Lower leg skin (tissue), 3 donors: ENCODE measurements around the gene SFXN1.

Experiments used
- POLR2A ChIP-seq, 2 donors: fragments of 450-650 bp; IDR thresholded peaks; one replicate each; pipeline ENCODE4 v1.6.1; 2016 to 2017; ENCODE audit warnings: antibody characterized with exemption in 2 of 2, mild to moderate bottlenecking in 1 of 2, moderate library complexity in 1 of 2
- TF ChIP-seq, protein P1 (sequence below), 3 donors: fragments of 450-650 bp; IDR thresholded peaks; one replicate each; pipeline ENCODE4 v1.5.1; 2016; ENCODE audit warnings: antibody characterized with exemption in 3 of 3, mild to moderate bottlenecking in 3 of 3, moderate library complexity in 2 of 3

DNA sequence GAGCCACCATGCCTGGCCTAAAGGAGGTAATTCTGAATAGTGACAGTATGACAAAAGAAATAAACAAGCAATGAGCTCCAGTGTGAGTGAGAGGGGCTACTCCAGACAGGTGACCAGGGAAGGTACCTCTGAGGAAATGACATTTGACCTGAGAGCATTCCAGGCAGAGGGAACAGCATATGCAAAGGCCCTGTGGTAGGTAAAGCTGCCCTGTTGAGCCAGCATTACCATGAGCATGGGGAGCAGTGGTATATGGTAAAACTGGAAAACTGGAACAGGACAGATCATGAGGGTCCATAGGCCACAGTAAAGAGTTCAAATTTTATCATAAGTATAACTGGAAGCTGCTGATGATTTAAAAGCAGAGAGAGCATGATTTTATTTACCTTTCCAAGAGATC lies 6.0 kb upstream of the SFXN1 start:
- TF ChIP-seq POLR2A (IDR thresholded peaks at IDR 0.05) = no peak
- TF ChIP-seq, protein P1, sequence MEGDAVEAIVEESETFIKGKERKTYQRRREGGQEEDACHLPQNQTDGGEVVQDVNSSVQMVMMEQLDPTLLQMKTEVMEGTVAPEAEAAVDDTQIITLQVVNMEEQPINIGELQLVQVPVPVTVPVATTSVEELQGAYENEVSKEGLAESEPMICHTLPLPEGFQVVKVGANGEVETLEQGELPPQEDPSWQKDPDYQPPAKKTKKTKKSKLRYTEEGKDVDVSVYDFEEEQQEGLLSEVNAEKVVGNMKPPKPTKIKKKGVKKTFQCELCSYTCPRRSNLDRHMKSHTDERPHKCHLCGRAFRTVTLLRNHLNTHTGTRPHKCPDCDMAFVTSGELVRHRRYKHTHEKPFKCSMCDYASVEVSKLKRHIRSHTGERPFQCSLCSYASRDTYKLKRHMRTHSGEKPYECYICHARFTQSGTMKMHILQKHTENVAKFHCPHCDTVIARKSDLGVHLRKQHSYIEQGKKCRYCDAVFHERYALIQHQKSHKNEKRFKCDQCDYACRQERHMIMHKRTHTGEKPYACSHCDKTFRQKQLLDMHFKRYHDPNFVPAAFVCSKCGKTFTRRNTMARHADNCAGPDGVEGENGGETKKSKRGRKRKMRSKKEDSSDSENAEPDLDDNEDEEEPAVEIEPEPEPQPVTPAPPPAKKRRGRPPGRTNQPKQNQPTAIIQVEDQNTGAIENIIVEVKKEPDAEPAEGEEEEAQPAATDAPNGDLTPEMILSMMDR (IDR thresholded peaks at IDR 0.05) = no peak
